Measurements from ENCODE around the gene ARHGEF37.

- TF ChIP-seq CTCF (IDR thresholded peaks at IDR 0.05; ENCODE audit: borderline replicate concordance, extremely low read depth, low read length, poor library complexity, severe bottlenecking) (no peak), EZH2 (IDR thresholded peaks at IDR 0.05; ENCODE audit: borderline replicate concordance, low read depth, low read length, severe bottlenecking) (no peak)
Measured at GRCh38 chr5:149628221-149628620, 46.9 kb downstream of the ARHGEF37 start.

All from DND-41 (cell line).